Activated T-helper 1 cell treated with anti-CD3 and anti-CD28 coated beads, Interleukin-12 subunit alpha, Interleukin-12 subunit beta, Interleukin-2, Interleukin-4 antibody, amounts not matched to agents 30 ng/mL and 10 ng/mL and 1 ng/mL, durations not matched to agents 14 hours and 24 hours and 36 hours (primary cell): ENCODE results near the gene AUTS2. TPM values are rescaled to one million over a fixed set of nuclear protein-coding genes. Genes with fewer than 3 reads are reported as not detected.

Experiments
- DNase-seq: peaks from one replicate; pipeline ENCODE4 v3.0.0; 2021; ENCODE audit warnings: low spot score
- H3K27ac Mint-ChIP-seq: one replicate; pipeline ENCODE4 v1.8.0; 2021; ENCODE audit warnings: mild to moderate bottlenecking, mixed read lengths
- H3K27me3 Mint-ChIP-seq: one replicate; pipeline ENCODE4 v1.8.0; 2022; ENCODE audit warnings: mild to moderate bottlenecking, moderate library complexity, mixed read lengths; ENCODE audit not compliant: insufficient read depth
- H3K36me3 Mint-ChIP-seq: one replicate; pipeline ENCODE4 v1.8.0; 2021; ENCODE audit warnings: low read depth, mixed read lengths
- H3K4me1 Mint-ChIP-seq: one replicate; pipeline ENCODE4 v1.8.0; 2021; ENCODE audit warnings: low read depth, mixed read lengths
- H3K4me3 Mint-ChIP-seq: one replicate; pipeline ENCODE4 v1.8.0; 2021; ENCODE audit warnings: mild to moderate bottlenecking, moderate library complexity, mixed read lengths
- H3K9me3 Mint-ChIP-seq: one replicate; pipeline ENCODE4 v1.8.0; 2021; ENCODE audit warnings: mixed read lengths
- intact Hi-C: fragments of 100-400 bp; cut with micrococcal nuclease; formaldehyde crosslinking; loops from one replicate; pipeline ENCODE4 v1.15.1; 2024
- total RNA-seq: library from RNA; stranded (reverse); gene quantifications from 2 replicates; pipeline ENCODE4 v1.2.3, GENCODE V29; 2022

The AUTS2 gene
- total RNA-seq, 1 donor from 2014 or later: 2.7 TPM

GRCh38 chr7:70497793-70498192 lies 899.5 kb downstream of the AUTS2 start:
- Mint-ChIP-seq H3K4me1 (no peaks in the 10 kb centered on the region), H3K9me3 (no peaks in the 10 kb centered on the region), H3K4me3 (no peak overlapping the region), H3K27me3 (no peaks in the 10 kb centered on the region), H3K36me3 (no peaks in the 10 kb centered on the region), H3K27ac (no peak overlapping the region)
- DNase-seq: no peak
- intact Hi-C loops: no loop called here

- H3K36me3 Mint-ChIP-seq: no peaks in the 10 kb centered on the region
- H3K27ac Mint-ChIP-seq: no peak overlapping the region
- no peak for DNase-seq
- H3K4me3 Mint-ChIP-seq: no peak overlapping the region
- H3K9me3 Mint-ChIP-seq: no peaks in the 10 kb centered on the region
- intact Hi-C loops: no loop called here
- no peaks in the 10 kb centered on the region for H3K27me3 Mint-ChIP-seq
- no peaks in the 10 kb centered on the region for H3K4me1 Mint-ChIP-seq
Measured at GRCh38 chr7:70498232-70498992, 900.1 kb downstream of the AUTS2 start.

- H3K27ac Mint-ChIP-seq: no peak overlapping the region
- no peaks in the 10 kb centered on the region for H3K27me3 Mint-ChIP-seq
- no peaks in the 10 kb centered on the region for H3K36me3 Mint-ChIP-seq
- no peaks in the 10 kb centered on the region for H3K4me1 Mint-ChIP-seq
- H3K9me3 Mint-ChIP-seq: no peaks in the 10 kb centered on the region
- no peak for DNase-seq
- H3K4me3 Mint-ChIP-seq: no peak overlapping the region
- intact Hi-C loops: no loop called here
Measured at GRCh38 chr7:70500261-70500660, 902.0 kb downstream of the AUTS2 start.

GRCh38 chr7:70502117-70502863 lies 904.0 kb downstream of the AUTS2 start:
- Mint-ChIP-seq H3K27ac (no peak overlapping the region), H3K4me3 (no peak overlapping the region), H3K27me3 (no peaks in the 10 kb centered on the region), H3K36me3 (no peaks in the 10 kb centered on the region), H3K9me3 (no peaks in the 10 kb centered on the region), H3K4me1 (no peaks in the 10 kb centered on the region)
- intact Hi-C loops: no loop called here
- DNase-seq: no peak

GRCh38 chr7:70504254-70504653 lies 906.0 kb downstream of the AUTS2 start:
- Mint-ChIP-seq H3K4me3 (no peak overlapping the region), H3K27ac (no peak overlapping the region), H3K9me3 (no peaks in the 10 kb centered on the region), H3K4me1 (no peaks in the 10 kb centered on the region), H3K27me3 (no peaks in the 10 kb centered on the region), H3K36me3 (no peaks in the 10 kb centered on the region)
- intact Hi-C loops: no loop called here
- no peak for DNase-seq

- H3K27ac Mint-ChIP-seq: no peak overlapping the region
- no peak for DNase-seq
- no peaks in the 10 kb centered on the region for H3K4me1 Mint-ChIP-seq
- H3K27me3 Mint-ChIP-seq: no peaks in the 10 kb centered on the region
- no peaks in the 10 kb centered on the region for H3K9me3 Mint-ChIP-seq
- no peaks in the 10 kb centered on the region for H3K36me3 Mint-ChIP-seq
- intact Hi-C loops: no loop called here
- H3K4me3 Mint-ChIP-seq: no peak overlapping the region
Measured at GRCh38 chr7:70505468-70505867, 907.2 kb downstream of the AUTS2 start.

GRCh38 chr7:70505886-70506285 lies 907.6 kb downstream of the AUTS2 start:
- no peaks in the 10 kb centered on the region for H3K4me1 Mint-ChIP-seq
- DNase-seq: no peak
- no peaks in the 10 kb centered on the region for H3K36me3 Mint-ChIP-seq
- intact Hi-C loops: no loop called here
- no peak overlapping the region for H3K27ac Mint-ChIP-seq
- no peak overlapping the region for H3K4me3 Mint-ChIP-seq
- no peaks in the 10 kb centered on the region for H3K9me3 Mint-ChIP-seq
- no peaks in the 10 kb centered on the region for H3K27me3 Mint-ChIP-seq

- no peaks in the 10 kb centered on the region for H3K4me1 Mint-ChIP-seq
- intact Hi-C loops: no loop called here
Measured at GRCh38 chr7:70506434-70506833, 908.2 kb downstream of the AUTS2 start.

GRCh38 chr7:70512144-70512543 lies 913.9 kb downstream of the AUTS2 start:
- Mint-ChIP-seq H3K9me3 (no peaks in the 10 kb centered on the region), H3K27ac (no peak overlapping the region), H3K27me3 (no peaks in the 10 kb centered on the region), H3K36me3 (no peaks in the 10 kb centered on the region), H3K4me1 (no peaks in the 10 kb centered on the region), H3K4me3 (no peak overlapping the region)
- intact Hi-C loops: no loop called here
- no peak for DNase-seq

More at GRCh38 chr7:70506434-70506833, 908.2 kb downstream of the AUTS2 start:
- no peaks in the 10 kb centered on the region for H3K9me3 Mint-ChIP-seq
- H3K27me3 Mint-ChIP-seq: no peaks in the 10 kb centered on the region
- H3K27ac Mint-ChIP-seq: no peak overlapping the region
- no peak for DNase-seq
- H3K36me3 Mint-ChIP-seq: no peaks in the 10 kb centered on the region
- H3K4me3 Mint-ChIP-seq: no peak overlapping the region

- H3K9me3 Mint-ChIP-seq: no peaks in the 10 kb centered on the region
- no peaks in the 10 kb centered on the region for H3K36me3 Mint-ChIP-seq
- no peak for DNase-seq
- H3K27me3 Mint-ChIP-seq: no peaks in the 10 kb centered on the region
- intact Hi-C loops: no loop called here
- H3K4me3 Mint-ChIP-seq: no peak overlapping the region
- no peak overlapping the region for H3K27ac Mint-ChIP-seq
- H3K4me1 Mint-ChIP-seq: no peaks in the 10 kb centered on the region
Measured at GRCh38 chr7:70512761-70513160, 914.5 kb downstream of the AUTS2 start.

GRCh38 chr7:70520611-70521010 lies 922.3 kb downstream of the AUTS2 start:
- H3K27me3 Mint-ChIP-seq: no peaks in the 10 kb centered on the region
- H3K36me3 Mint-ChIP-seq: no peaks in the 10 kb centered on the region
- no peak overlapping the region for H3K27ac Mint-ChIP-seq
- H3K4me1 Mint-ChIP-seq: no peaks in the 10 kb centered on the region
- no peak overlapping the region for H3K4me3 Mint-ChIP-seq
- H3K9me3 Mint-ChIP-seq: no peaks in the 10 kb centered on the region
- intact Hi-C loops: no loop called here
- DNase-seq: no peak

- Mint-ChIP-seq H3K9me3 (no peaks in the 10 kb centered on the region), H3K27me3 (peaks cover 2% of the 10 kb centered on the region), H3K4me1 (no peaks in the 10 kb centered on the region), H3K27ac (no peak overlapping the region), H3K4me3 (no peak overlapping the region), H3K36me3 (no peaks in the 10 kb centered on the region)
- intact Hi-C loops: no loop called here
- no peak for DNase-seq
Measured at GRCh38 chr7:70523249-70523988, 925.1 kb downstream of the AUTS2 start.

- no peak overlapping the region for H3K27ac Mint-ChIP-seq
- DNase-seq: no peak
- intact Hi-C loops: no loop called here
- no peaks in the 10 kb centered on the region for H3K4me1 Mint-ChIP-seq
- H3K9me3 Mint-ChIP-seq: no peaks in the 10 kb centered on the region
- H3K27me3 Mint-ChIP-seq: peaks cover 2% of the 10 kb centered on the region
- H3K36me3 Mint-ChIP-seq: no peaks in the 10 kb centered on the region
- no peak overlapping the region for H3K4me3 Mint-ChIP-seq
Measured at GRCh38 chr7:70523989-70524351, 925.7 kb downstream of the AUTS2 start.
